Fibroblast of the aortic adventitia (primary cell): ENCODE measurements around the gene FRAS1. TPM values are rescaled to one million over a fixed set of nuclear protein-coding genes. Genes with fewer than 3 reads are reported as not detected.

Experiments used
- DNase-seq: peaks from one replicate; pipeline ENCODE4 v3.0.0-alpha.2; 2010; ENCODE audit warnings: low read depth
- H3K4me3 ChIP-seq: 2 replicates; pipeline ENCODE4 v1.5.1; 2011; ENCODE audit warnings: low read depth, mild to moderate bottlenecking, control low read depth, low read length, moderate library complexity
- CTCF ChIP-seq: IDR thresholded peaks from 2 replicates; pipeline ENCODE4 v1.5.1; 2011; ENCODE audit warnings: mild to moderate bottlenecking, low read length, control low read depth, inconsistent platforms; ENCODE audit not compliant: insufficient read depth
- total RNA-seq: library from RNA; depleted of rRNA; stranded (reverse); fragments of >200 nt; gene quantifications from 2 replicates; pipeline ENCODE4 v1.2.3, GENCODE V29; 2012; ENCODE audit warnings: low replicate concordance

FRAS1 gene
- total RNA-seq, 1 donor: 1.9 TPM

DNA sequence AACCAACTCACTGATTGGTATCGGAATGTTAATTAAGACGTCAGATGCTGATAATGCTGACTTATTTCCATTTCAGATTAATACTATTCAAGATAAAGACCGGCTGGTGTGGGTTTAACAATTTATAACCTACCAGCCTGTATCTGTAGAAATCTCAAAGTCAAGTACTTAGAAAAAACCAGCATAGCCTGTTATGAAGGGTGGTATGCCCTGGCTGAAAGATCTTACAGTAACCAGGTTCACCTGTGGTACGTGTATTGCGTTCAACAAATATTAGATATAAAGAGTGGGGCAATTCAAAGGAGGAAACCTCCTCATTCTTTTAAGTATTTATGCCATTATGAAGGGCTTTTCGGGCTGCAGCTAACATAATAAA is 253.6 kb downstream of the FRAS1 start:
- no peak for TF ChIP-seq CTCF
- no peak overlapping the region for H3K4me3 ChIP-seq
- DNase-seq: no peak

DNA sequence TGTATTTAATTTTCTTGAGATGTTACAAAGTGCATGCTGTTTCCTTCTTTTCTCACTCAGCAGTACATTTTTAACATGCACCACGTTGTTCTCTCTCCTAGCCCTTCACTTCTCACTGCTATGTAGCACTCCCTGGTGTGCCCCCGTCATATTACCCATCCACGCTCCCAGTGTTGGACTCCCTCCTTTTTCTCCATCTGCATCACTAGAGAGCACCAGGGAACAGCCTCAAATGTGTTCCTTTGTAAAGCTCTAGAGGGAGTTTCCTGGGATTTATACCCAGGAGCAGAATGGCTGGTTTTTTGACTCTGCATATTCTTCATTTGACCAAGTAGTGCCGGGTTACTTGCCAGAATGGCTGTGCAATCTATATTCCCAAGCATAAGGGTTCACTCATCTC is 254.2 kb downstream of the FRAS1 start:
- no peak for DNase-seq
- no peak overlapping the region for H3K4me3 ChIP-seq
- no peak for TF ChIP-seq CTCF

GRCh38 chr4:78312989-78313753 is 256.0 kb downstream of the FRAS1 start:
- DNase-seq: no peak
- TF ChIP-seq CTCF: no peak
- no peak overlapping the region for H3K4me3 ChIP-seq

- DNase-seq: no peak
- no peak for TF ChIP-seq CTCF
These were observed 256.6 kb downstream of the FRAS1 start for GRCh38 chr4:78313754-78314120.

DNA sequence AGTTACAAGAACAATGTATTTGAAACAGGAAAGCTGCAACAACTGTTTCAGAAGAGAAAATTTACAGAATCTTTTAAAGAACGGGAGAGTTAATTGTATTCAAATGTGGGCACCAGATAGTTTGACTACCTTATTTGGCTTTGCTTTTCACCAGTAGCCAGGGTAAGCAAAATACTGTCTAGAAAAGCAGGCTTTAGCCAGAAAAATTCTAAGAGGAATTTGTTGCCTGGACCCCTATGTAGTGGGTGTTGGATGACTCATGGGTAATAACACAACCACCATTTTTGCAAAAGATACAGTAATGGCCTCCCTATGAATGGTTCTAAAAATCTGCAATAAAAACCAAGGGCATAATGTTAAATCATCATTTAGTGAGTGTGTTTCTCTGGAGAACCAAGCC is 261.0 kb downstream of the FRAS1 start:
- no peak for TF ChIP-seq CTCF
- no peak for DNase-seq
- no peak overlapping the region for H3K4me3 ChIP-seq

More at GRCh38 chr4:78313754-78314120, 256.6 kb downstream of the FRAS1 start:
- no peak overlapping the region for H3K4me3 ChIP-seq

DNA sequence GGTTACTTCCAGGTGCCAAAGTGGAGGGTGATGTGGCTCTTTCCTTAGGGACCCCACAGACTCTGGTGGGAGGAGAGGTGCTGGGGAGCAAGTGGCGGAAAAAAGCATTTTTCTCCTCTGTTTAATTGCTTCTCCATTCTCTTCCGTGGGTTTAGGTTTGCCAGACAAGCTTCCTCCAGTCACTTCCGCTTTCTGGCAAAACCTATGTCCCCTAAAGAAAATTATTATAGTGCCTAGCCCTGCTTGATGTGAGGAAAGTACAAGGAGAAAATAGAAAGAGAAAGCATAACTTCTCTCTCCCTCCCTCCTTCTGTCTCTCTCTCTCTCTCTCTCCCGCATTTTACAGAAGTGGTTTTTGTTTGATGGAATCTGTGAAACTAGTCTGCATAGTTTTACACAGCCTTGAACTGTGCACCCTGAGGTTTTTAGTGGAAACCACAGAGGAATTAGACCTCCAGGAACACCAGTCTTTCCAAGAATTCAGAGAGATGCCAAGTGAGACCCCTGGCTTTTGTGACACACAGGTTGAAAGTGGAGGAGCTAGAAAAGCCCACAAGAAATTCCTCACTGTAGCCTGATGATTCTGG is 263.3 kb downstream of the FRAS1 start:
- no peak for TF ChIP-seq CTCF
- DNase-seq: no peak
- H3K4me3 ChIP-seq: no peak overlapping the region

GRCh38 chr4:78322032-78322431 is 264.9 kb downstream of the FRAS1 start:
- TF ChIP-seq CTCF: no peak
- DNase-seq: no peak
- H3K4me3 ChIP-seq: no peak overlapping the region
